Gastrocnemius medialis (tissue), 4 donors: ENCODE results near the gene ANXA8L1.
"Not testable (repeated sequence)": the region's sequence is repeated elsewhere in the genome, so short reads cannot be mapped to it uniquely, and the experiment has no call there.

Experiments
- POLR2A ChIP-seq, 2 donors: fragments of 450-650 bp; IDR thresholded peaks; one replicate each; pipeline ENCODE4 v1.6.1; 2017; ENCODE audit warnings: antibody characterized with exemption in 2 of 2, mild to moderate bottlenecking in 2 of 2, moderate library complexity in 2 of 2
- TF ChIP-seq, protein P1 (sequence below), 5 experiments: fragments of 450-650 bp in 3 of 5; fragments of 200-600 bp in 2 of 5; sonication (generic) in 2 of 5; IDR thresholded peaks in 4 of 5; conservative IDR thresholded peaks in 1 of 5; 1 replicate in 4 of 5; 2 replicates in 1 of 5; pipeline ENCODE4 v1.5.1; 2016 to 2019; ENCODE audit warnings: antibody characterized with exemption in 5 of 5, mild to moderate bottlenecking in 3 of 5, moderate library complexity in 3 of 5

DNA sequence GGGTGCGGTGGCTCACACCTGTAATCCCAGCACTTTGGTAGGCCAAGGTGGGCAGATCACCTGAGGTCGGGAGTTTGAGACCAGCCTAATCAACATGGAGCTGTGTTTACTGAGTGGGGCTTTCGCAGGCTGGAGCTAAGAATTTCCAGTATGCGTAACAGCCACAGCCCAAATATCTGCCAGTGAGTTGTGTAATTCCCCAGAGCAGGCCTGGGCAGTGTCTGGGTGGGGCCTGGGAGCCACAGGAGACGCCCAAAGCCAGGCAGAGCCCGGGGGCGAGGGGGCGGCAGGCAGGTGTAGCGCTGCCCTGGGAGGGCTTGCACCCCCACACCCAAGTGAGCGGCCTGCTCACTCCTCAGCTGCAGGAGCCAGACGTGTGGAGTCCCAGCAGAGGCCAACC is at the start of gene ANXA8L1:
- TF ChIP-seq, protein P1, sequence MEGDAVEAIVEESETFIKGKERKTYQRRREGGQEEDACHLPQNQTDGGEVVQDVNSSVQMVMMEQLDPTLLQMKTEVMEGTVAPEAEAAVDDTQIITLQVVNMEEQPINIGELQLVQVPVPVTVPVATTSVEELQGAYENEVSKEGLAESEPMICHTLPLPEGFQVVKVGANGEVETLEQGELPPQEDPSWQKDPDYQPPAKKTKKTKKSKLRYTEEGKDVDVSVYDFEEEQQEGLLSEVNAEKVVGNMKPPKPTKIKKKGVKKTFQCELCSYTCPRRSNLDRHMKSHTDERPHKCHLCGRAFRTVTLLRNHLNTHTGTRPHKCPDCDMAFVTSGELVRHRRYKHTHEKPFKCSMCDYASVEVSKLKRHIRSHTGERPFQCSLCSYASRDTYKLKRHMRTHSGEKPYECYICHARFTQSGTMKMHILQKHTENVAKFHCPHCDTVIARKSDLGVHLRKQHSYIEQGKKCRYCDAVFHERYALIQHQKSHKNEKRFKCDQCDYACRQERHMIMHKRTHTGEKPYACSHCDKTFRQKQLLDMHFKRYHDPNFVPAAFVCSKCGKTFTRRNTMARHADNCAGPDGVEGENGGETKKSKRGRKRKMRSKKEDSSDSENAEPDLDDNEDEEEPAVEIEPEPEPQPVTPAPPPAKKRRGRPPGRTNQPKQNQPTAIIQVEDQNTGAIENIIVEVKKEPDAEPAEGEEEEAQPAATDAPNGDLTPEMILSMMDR (IDR thresholded peaks at IDR 0.05 in 4 of 5, conservative IDR thresholded peaks at IDR 0.05 in 1 of 5) = not testable (repeated sequence)
- not testable (repeated sequence) for TF ChIP-seq POLR2A (IDR thresholded peaks at IDR 0.05)
